OCI-LY7 (cell line): ENCODE measurements around the gene CNOT3. TPM values are rescaled to one million over a fixed set of nuclear protein-coding genes. Genes with fewer than 3 reads are reported as not detected.
A peak's percentile ranks its signal among the peaks of the same experiment; 100 is the strongest.

Experiments
- BruUV-seq: library from RNA; stranded (reverse); fragments of 400-500 nt; replicated peaks from 2 replicates; lab custom pipeline; 2021; lab: Mats Ljungman, UMichigan
- CTCF ChIA-PET: fragments of 300-600 bp; sonication (Branson Sonifier 250); formaldehyde crosslinking; loops from one replicate; lab custom pipeline; 2022; ENCODE audit warnings: antibody characterized with exemption; ENCODE audit not compliant: unreplicated experiment; lab: Charles Lee
- POLR2A ChIA-PET: fragments of 300-600 bp; sonication (Branson Sonifier 250); formaldehyde crosslinking; loops from one replicate; lab custom pipeline; 2022; ENCODE audit warnings: antibody characterized with exemption; lab: Charles Lee
- DNase-seq: peaks from one replicate; pipeline ENCODE4 v3.0.0-alpha.2; 2015; ENCODE audit warnings: low spot score
- H2AFZ ChIP-seq: fragments of 200-600 bp; sonication (generic), shearing (Covaris generic); 2 replicates; pipeline ENCODE4 v1.6.1; 2014; ENCODE audit warnings: mild to moderate bottlenecking, antibody characterized with exemption, low read length, moderate library complexity
- H3K27ac ChIP-seq: fragments of 200-600 bp; sonication (generic); 2 replicates; pipeline ENCODE4 v1.5.1; 2014; ENCODE audit warnings: mixed run types, low read depth, mild to moderate bottlenecking, moderate library complexity, low read length, inconsistent platforms; ENCODE audit not compliant: poor library complexity, severe bottlenecking
- H3K36me3 ChIP-seq: fragments of 200-600 bp; sonication (generic); 2 replicates; pipeline ENCODE4 v1.6.1; 2014; ENCODE audit warnings: mild to moderate bottlenecking, antibody characterized with exemption, low read length, moderate library complexity, mixed read lengths; ENCODE audit not compliant: insufficient read depth
- H3K4me1 ChIP-seq: fragments of 200-600 bp; sonication (generic); 2 replicates; pipeline ENCODE4 v1.5.1; 2014; ENCODE audit warnings: mild to moderate bottlenecking, low read length; ENCODE audit not compliant: insufficient read depth, poor library complexity, severe bottlenecking
- H3K4me2 ChIP-seq: fragments of 200-600 bp; sonication (generic); 2 replicates; pipeline ENCODE4 v1.6.1; 2014; ENCODE audit warnings: mild to moderate bottlenecking, low read length
- H3K4me3 ChIP-seq: fragments of 200-600 bp; sonication (generic); 2 replicates; pipeline ENCODE4 v1.5.1; 2014; ENCODE audit warnings: mild to moderate bottlenecking, low read depth, low read length; ENCODE audit not compliant: poor library complexity, severe bottlenecking
- H3K79me2 ChIP-seq: fragments of 200-600 bp; sonication (generic); 2 replicates; pipeline ENCODE4 v1.6.1; 2016; ENCODE audit warnings: low read depth, mild to moderate bottlenecking, low read length, moderate library complexity, mixed read lengths; ENCODE audit not compliant: insufficient read depth
- H3K9me2 ChIP-seq: fragments of 200-600 bp; sonication (generic); 2 replicates; pipeline ENCODE4 v1.6.1; 2016; ENCODE audit warnings: mild to moderate bottlenecking, low read length, mixed read lengths; ENCODE audit not compliant: insufficient read depth
- H3K9me3 ChIP-seq: fragments of 200-600 bp; sonication (generic); 2 replicates; pipeline ENCODE4 v1.6.1; 2014; ENCODE audit warnings: mild to moderate bottlenecking, mixed run types, low read length, mixed read lengths
- H4K20me1 ChIP-seq: fragments of 200-600 bp; sonication (generic); 2 replicates; pipeline ENCODE4 v1.6.1; 2014; ENCODE audit warnings: mild to moderate bottlenecking, antibody characterized with exemption, low read length, moderate library complexity, mixed read lengths; ENCODE audit not compliant: insufficient read depth
- CTCF ChIP-seq: fragments of 200-600 bp; sonication (generic); conservative IDR thresholded peaks from 2 replicates; pipeline ENCODE4 v1.5.1; 2014; ENCODE audit warnings: mild to moderate bottlenecking, antibody characterized with exemption, low read length, moderate library complexity, mixed read lengths
- EZH2phosphoT487 ChIP-seq: fragments of 200-600 bp; sonication (generic); IDR thresholded peaks from 2 replicates; pipeline ENCODE4 v1.6.1; 2018; ENCODE audit warnings: low read depth, borderline replicate concordance, mild to moderate bottlenecking, mixed run types, antibody characterized with exemption, low read length, moderate library complexity, mixed read lengths
- intact Hi-C: fragments of 100-400 bp; cut with micrococcal nuclease; formaldehyde crosslinking; loops from one replicate; pipeline ENCODE4 v1.10.0; 2022; ENCODE audit not compliant: unreplicated experiment
- total RNA-seq, 2 experiments: library from RNA; depleted of rRNA in 1 of 2; stranded (reverse); fragments of >200 nt in 1 of 2; shearing (Covaris generic) in 1 of 2; gene quantifications; 2 replicates each; pipeline ENCODE4 v1.2.3, GENCODE V29; 2014 to 2022

Gene CNOT3
- total RNA-seq, 2 experiments from 2014 or later = 18.4 to 54.8 TPM

- intact Hi-C loops = no loop called here
- no peak overlapping the region for H2AFZ ChIP-seq
- BruUV-seq = no TSS peak
- H3K4me2 ChIP-seq = no peak overlapping the region
- H3K9me3 ChIP-seq = no peaks in the 10 kb centered on the region
- no peaks in the 10 kb centered on the region for H3K79me2 ChIP-seq
- CTCF ChIA-PET = no interaction called here
- no peak overlapping the region for H3K4me3 ChIP-seq
- no peaks in the 10 kb centered on the region for H4K20me1 ChIP-seq
- H3K4me1 ChIP-seq = peaks cover 10% of the 10 kb centered on the region
- POLR2A ChIA-PET = no interaction called here
- DNase-seq = no peak
- peaks cover 6% of the 10 kb centered on the region; the same call in 1 of the 2 replicates for H3K36me3 ChIP-seq
- TF ChIP-seq CTCF (no peak), EZH2phosphoT487 (no peak)
- no peaks in the 10 kb centered on the region for H3K9me2 ChIP-seq
- no peak overlapping the region for H3K27ac ChIP-seq
Observed at GRCh38 chr19:54173951-54174834, 36.6 kb downstream of the CNOT3 start.

GRCh38 chr19:54178581-54179261, 41.2 kb downstream of the CNOT3 start:
- Histone ChIP-seq H4K20me1 (no peaks in the 10 kb centered on the region), H3K4me2 (no peak overlapping the region), H3K4me1 (peaks cover 10% of the 10 kb centered on the region), H2AFZ (no peak overlapping the region), H3K36me3 (peaks cover 6% of the 10 kb centered on the region; the same call in 1 of the 2 replicates), H3K9me2 (no peaks in the 10 kb centered on the region), H3K9me3 (no peaks in the 10 kb centered on the region), H3K4me3 (no peak overlapping the region), H3K79me2 (no peaks in the 10 kb centered on the region), H3K27ac (no peak overlapping the region)
- DNase-seq = peak; percentile 55
- intact Hi-C loops = no loop called here
- no TSS peak for BruUV-seq
- TF ChIP-seq CTCF (no peak), EZH2phosphoT487 (no peak)
- ChIA-PET CTCF (no interaction called here), POLR2A (no interaction called here)
